HG03378 (cell line): Measurements from ENCODE around the gene KLRC3.
"Not testable (repeated sequence)": the region's sequence is repeated elsewhere in the genome, so short reads cannot be mapped to it uniquely, and the experiment has no call there.

ENCODE experiments used
- ATAC-seq: cut with Tn5 transposase; IDR thresholded peaks from one replicate; pipeline ENCODE4 v1.9.1; 2021; ENCODE audit warnings: mild to moderate bottlenecking, moderate library complexity; ENCODE audit not compliant: unreplicated experiment

The KLRC3 gene

GRCh38 chr12:10404798-10405197 lies 15.6 kb downstream of the KLRC3 start:
- no peak for ATAC-seq

- ATAC-seq, result no peak
Measured at GRCh38 chr12:10400829-10401228, 19.6 kb downstream of the KLRC3 start.

- ATAC-seq, result no peak
Measured at GRCh38 chr12:10398168-10398567, 22.2 kb downstream of the KLRC3 start.

GRCh38 chr12:10397296-10397695 lies 23.1 kb downstream of the KLRC3 start:
- ATAC-seq, result no peak

- ATAC-seq, result not testable (repeated sequence)
Measured at GRCh38 chr12:10396176-10396575, 24.2 kb downstream of the KLRC3 start.

- peak; percentile 85 for ATAC-seq
Measured at GRCh38 chr12:10395390-10395998, 24.9 kb downstream of the KLRC3 start.

GRCh38 chr12:10394531-10395152 lies 25.8 kb downstream of the KLRC3 start:
- not testable (repeated sequence) for ATAC-seq

GRCh38 chr12:10393291-10393690 lies 27.1 kb downstream of the KLRC3 start:
- ATAC-seq, result no peak

- peak; percentile 64 for ATAC-seq
Measured at GRCh38 chr12:10392394-10392930, 27.9 kb downstream of the KLRC3 start.

- ATAC-seq, result not testable (repeated sequence)
Measured at GRCh38 chr12:10390991-10391390, 29.4 kb downstream of the KLRC3 start.

- ATAC-seq, result no peak
Measured at GRCh38 chr12:10389904-10390303, 30.5 kb downstream of the KLRC3 start, which contains the start of gene KLRK1. KLRK1 (minus strand) TSS chr12:10390041; CDS start chr12:10388810, 1,231 bp downstream.

- no peak for ATAC-seq
Measured at GRCh38 chr12:10388624-10389413, 31.6 kb downstream of the KLRC3 start.

GRCh38 chr12:10387498-10387897 lies 32.9 kb downstream of the KLRC3 start:
- ATAC-seq, result not testable (repeated sequence)

- no peak for ATAC-seq
Measured at GRCh38 chr12:10386857-10387256, 33.5 kb downstream of the KLRC3 start.

GRCh38 chr12:10385166-10385613 lies 35.2 kb downstream of the KLRC3 start:
- no peak for ATAC-seq

- no peak for ATAC-seq
Measured at GRCh38 chr12:10384191-10384590, 36.2 kb downstream of the KLRC3 start.

- no peak for ATAC-seq
Measured at GRCh38 chr12:10381928-10382628, 38.3 kb downstream of the KLRC3 start.

GRCh38 chr12:10378737-10379136 lies 41.7 kb downstream of the KLRC3 start:
- ATAC-seq, result not testable (repeated sequence)

- no peak for ATAC-seq
Measured at GRCh38 chr12:10374624-10375018, 45.8 kb downstream of the KLRC3 start.

GRCh38 chr12:10372559-10372958 lies 47.8 kb downstream of the KLRC3 start:
- ATAC-seq, result no peak
